KMS-11 (cell line): Measurements from ENCODE around the gene INTS15.
"Not testable (repeated sequence)": the region's sequence is repeated elsewhere in the genome, so short reads cannot be mapped to it uniquely, and the experiment has no call there.

Experiments used
- H2AFZ ChIP-seq: fragments of 200-600 bp; sonication (generic); 2 replicates; pipeline ENCODE4 v1.6.1; 2016; ENCODE audit warnings: antibody characterized with exemption, mixed run types, low read depth
- H3K27ac ChIP-seq: fragments of 200-600 bp; sonication (generic); 2 replicates; pipeline ENCODE4 v1.6.1; 2016; ENCODE audit warnings: mild to moderate bottlenecking, mixed run types
- H3K27me3 ChIP-seq: fragments of 200-600 bp; sonication (generic); 2 replicates; pipeline ENCODE4 v1.6.1; 2017; ENCODE audit warnings: mild to moderate bottlenecking, low read depth, mixed run types, moderate library complexity; ENCODE audit not compliant: insufficient read depth
- H3K36me3 ChIP-seq: fragments of 200-600 bp; sonication (generic); 2 replicates; pipeline ENCODE4 v1.6.1; 2017; ENCODE audit warnings: mild to moderate bottlenecking, mixed run types; ENCODE audit not compliant: insufficient read depth
- H3K4me1 ChIP-seq: fragments of 200-600 bp; sonication (generic); 2 replicates; pipeline ENCODE4 v1.6.1; 2016; ENCODE audit warnings: mild to moderate bottlenecking, low read depth, mixed run types; ENCODE audit not compliant: poor library complexity, severe bottlenecking
- H3K4me2 ChIP-seq: fragments of 200-600 bp; sonication (generic); 2 replicates; pipeline ENCODE4 v1.7.0; 2016; ENCODE audit warnings: mild to moderate bottlenecking, mixed run types
- H3K4me3 ChIP-seq: fragments of 200-600 bp; sonication (generic); IDR thresholded peaks from 2 replicates; pipeline ENCODE4 v1.6.1; 2017; ENCODE audit warnings: low read depth, low read length, mixed read lengths; ENCODE audit not compliant: insufficient read depth
- H3K79me2 ChIP-seq: fragments of 200-600 bp; sonication (generic); 2 replicates; pipeline ENCODE4 v1.6.1; 2016; ENCODE audit warnings: low read depth, mixed run types; ENCODE audit not compliant: insufficient read depth
- H3K9ac ChIP-seq: fragments of 200-600 bp; sonication (generic); 2 replicates; pipeline ENCODE4 v1.6.1; 2016; ENCODE audit warnings: mild to moderate bottlenecking, mixed run types
- H4K20me1 ChIP-seq: fragments of 200-600 bp; sonication (generic); 2 replicates; pipeline ENCODE4 v1.6.1; 2016; ENCODE audit warnings: mild to moderate bottlenecking, mixed run types; ENCODE audit not compliant: insufficient read depth
- CTCF ChIP-seq: fragments of 200-600 bp; sonication (generic); conservative IDR thresholded peaks from 2 replicates; pipeline ENCODE4 v1.6.1; 2017; ENCODE audit warnings: low read depth, mild to moderate bottlenecking, antibody characterized with exemption, low read length, moderate library complexity, mixed read lengths

INTS15 gene

DNA sequence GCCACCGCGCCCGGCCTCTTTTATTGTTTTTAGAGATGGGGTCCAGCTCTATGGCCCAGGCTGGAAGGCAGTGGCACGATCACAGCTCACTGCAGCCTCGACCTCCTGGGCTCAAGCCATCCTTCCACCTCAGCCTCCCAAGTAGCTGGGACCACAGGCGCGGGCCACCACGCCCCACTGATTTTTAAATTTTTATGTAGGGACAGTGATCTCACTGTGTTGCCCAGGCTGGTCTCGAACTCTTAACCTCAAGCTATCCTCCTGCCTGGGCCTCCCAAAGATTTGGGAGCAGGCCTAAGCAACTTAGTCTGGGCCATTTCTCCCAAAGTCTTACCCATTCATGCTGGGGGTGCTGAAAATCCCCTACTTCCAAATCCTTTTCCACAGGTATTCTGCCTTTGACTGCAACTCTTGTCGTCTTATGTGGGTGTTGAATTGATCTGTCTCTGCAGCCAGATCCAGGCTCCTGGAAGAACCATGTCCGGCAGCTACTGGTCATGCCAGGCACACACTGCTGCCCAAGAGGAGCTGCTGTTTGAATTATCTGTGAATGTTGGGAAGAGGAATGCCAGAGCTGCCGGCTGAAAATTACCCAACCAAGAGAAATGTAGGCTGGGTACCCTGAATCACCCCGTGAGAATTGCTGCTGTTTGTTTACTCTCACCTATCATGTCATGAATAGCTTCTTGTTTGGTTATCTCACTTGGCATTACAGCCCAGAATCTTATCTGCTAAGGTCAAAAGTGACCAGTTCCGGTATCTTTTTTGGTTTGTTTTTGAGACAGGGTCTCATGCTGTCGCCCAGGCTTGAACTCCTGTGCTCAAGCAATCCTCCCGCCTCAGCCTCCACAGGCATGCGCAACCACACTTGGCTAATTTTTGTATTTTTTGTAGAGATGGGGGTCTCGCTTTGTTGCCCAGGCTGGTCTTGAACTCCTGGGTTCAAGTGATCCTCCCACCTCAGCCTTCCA, 11.4 kb upstream of the INTS15 start:
- Histone ChIP-seq H3K4me2 (no peak overlapping the region), H3K4me1 (no peaks in the 10 kb centered on the region), H3K4me3 (no peak overlapping the region), H3K9ac (no peak overlapping the region), H3K27me3 (no peaks in the 10 kb centered on the region), H3K79me2 (no peaks in the 10 kb centered on the region), H4K20me1 (no peaks in the 10 kb centered on the region), H3K36me3 (no peaks in the 10 kb centered on the region), H3K27ac (no peak overlapping the region), H2AFZ (no peak overlapping the region)
- TF ChIP-seq CTCF, result no peak

- Histone ChIP-seq H3K4me1 (no peaks in the 10 kb centered on the region), H3K79me2 (no peaks in the 10 kb centered on the region), H3K36me3 (no peaks in the 10 kb centered on the region), H3K4me3 (no peak overlapping the region), H4K20me1 (no peaks in the 10 kb centered on the region), H3K4me2 (no peak overlapping the region), H3K9ac (no peak overlapping the region), H2AFZ (no peak overlapping the region), H3K27me3 (no peaks in the 10 kb centered on the region), H3K27ac (no peak overlapping the region)
- no peak for TF ChIP-seq CTCF
These were observed 10.4 kb upstream of the INTS15 start for GRCh38 chr7:6579446-6579845.

DNA sequence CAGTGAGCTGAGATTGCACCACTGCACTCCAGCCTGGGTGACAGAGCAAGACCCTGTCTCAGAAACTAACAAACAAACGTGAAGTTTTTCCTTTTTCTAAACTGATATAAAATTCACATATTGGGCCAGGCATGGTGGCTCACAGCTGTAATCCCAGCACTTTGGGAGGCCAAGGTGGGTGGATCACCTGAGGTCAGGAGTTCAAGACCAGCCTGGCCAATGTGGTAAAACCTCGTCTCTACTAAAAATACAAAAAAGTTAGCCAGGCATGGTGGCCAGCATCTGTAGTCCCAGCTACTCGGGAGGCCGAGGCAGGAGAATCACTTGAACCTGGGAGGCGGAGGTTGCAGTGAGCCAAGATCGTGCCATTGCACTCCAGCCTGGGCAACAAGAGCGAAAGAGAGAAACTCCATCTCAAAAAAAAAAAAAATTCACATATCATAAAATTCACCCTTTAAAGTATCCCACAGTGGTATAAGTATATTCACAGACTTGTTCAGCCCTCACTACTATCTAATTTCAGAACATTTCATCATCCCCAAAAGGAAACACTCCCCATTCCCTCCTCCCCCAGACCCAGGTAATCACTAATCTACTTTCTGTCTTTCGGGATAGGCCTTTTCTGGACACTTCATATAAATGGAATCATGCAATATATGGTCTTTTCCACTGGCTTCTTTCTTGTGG, 3.9 kb upstream of the INTS15 start:
- H3K79me2 ChIP-seq, H3K4me1 ChIP-seq, H3K36me3 ChIP-seq, H4K20me1 ChIP-seq, H3K4me2 ChIP-seq, H3K9ac ChIP-seq, H2AFZ ChIP-seq, H3K27me3 ChIP-seq, H3K27ac ChIP-seq, H3K4me3 ChIP-seq: not testable (repeated sequence)

- H3K36me3 ChIP-seq, result peaks cover 4% of the 10 kb centered on the region; the same call in 1 of the 2 replicates
- H3K9ac ChIP-seq, result no peak overlapping the region
- no peak overlapping the region for H3K27ac ChIP-seq
These were observed 1.3 kb upstream of the INTS15 start for GRCh38 chr7:6588566-6588965.

More at GRCh38 chr7:6588566-6588965, 1.3 kb upstream of the INTS15 start:
- no peak for TF ChIP-seq CTCF
- Histone ChIP-seq H3K4me3 (no peak overlapping the region), H3K27me3 (no peaks in the 10 kb centered on the region), H2AFZ (no peak overlapping the region), H3K4me1 (peaks cover 14% of the 10 kb centered on the region), H3K79me2 (peaks cover 16% of the 10 kb centered on the region), H3K4me2 (no peak overlapping the region), H4K20me1 (no peaks in the 10 kb centered on the region)
